Muscle of leg (tissue), 11 donors: ENCODE measurements around the gene BANP. TPM values are rescaled to one million over a fixed set of nuclear protein-coding genes. Genes with fewer than 3 reads are reported as not detected.
A peak's percentile ranks its signal among the peaks of the same experiment; 100 is the strongest.
"Not testable (repeated sequence)": the region's sequence is repeated elsewhere in the genome, so short reads cannot be mapped to it uniquely, and the experiment has no call there.

ENCODE experiments used
- DNase-seq: peaks from one replicate; pipeline ENCODE4 v3.0.0; 2013
- H3K27ac ChIP-seq: one replicate; pipeline ENCODE4 v1.5.1; 2013; ENCODE audit warnings: mild to moderate bottlenecking, low read length, control low read depth
- H3K27me3 ChIP-seq: one replicate; pipeline ENCODE4 v1.6.1; 2013; ENCODE audit warnings: low read length; ENCODE audit not compliant: control insufficient read depth, insufficient read depth
- H3K36me3 ChIP-seq: one replicate; pipeline ENCODE4 v1.6.1; 2013; ENCODE audit warnings: low read length; ENCODE audit not compliant: control insufficient read depth, insufficient read depth
- H3K4me1 ChIP-seq: one replicate; pipeline ENCODE4 v1.6.1; 2013; ENCODE audit warnings: low read length; ENCODE audit not compliant: control insufficient read depth, insufficient read depth
- H3K4me3 ChIP-seq: one replicate; pipeline ENCODE4 v1.5.1; 2013; ENCODE audit warnings: low read length, control low read depth
- H3K9me3 ChIP-seq: replicated peaks from 2 replicates; pipeline ENCODE4 v1.6.1; 2013; ENCODE audit warnings: low read depth, low read length; ENCODE audit not compliant: control insufficient read depth
- WGBS: methylation state at CpG from one replicate; pipeline ENCODE4 v1.1.5; 2013; ENCODE audit warnings: missing lambda C conversion rate; ENCODE audit not compliant: insufficient coverage; 5-methylcytosine and 5-hydroxymethylcytosine counted together
- polyA plus RNA-seq, 8 donors: library from polyadenylated mRNA; unstranded; fragments of 120-200 nt; gene quantifications; one replicate each; pipeline versions ENCODE4 v1.2.1 to v1.2.3, GENCODE V29; 2013; ENCODE audit warnings: inconsistent platforms in 1 of 8, low replicate concordance in 1 of 8; ENCODE audit not compliant: insufficient read length in 8 of 8, insufficient read depth in 1 of 8
- total RNA-seq: library from RNA; stranded (reverse); fragments of 120-200 nt; gene quantifications from one replicate; pipeline ENCODE4 v1.2.4, GENCODE V29; 2013

The BANP gene
- total and polyA plus RNA-seq, 9 donors: 11.2 to 18.9 (median 15.1) TPM

- H3K27ac ChIP-seq, H3K4me3 ChIP-seq, H3K4me1 ChIP-seq, H3K9me3 ChIP-seq, H3K27me3 ChIP-seq, DNase-seq: not testable (repeated sequence)
- WGBS: 67% methylated on average over 1 of the region's 12 CpGs
- H3K36me3 ChIP-seq: peaks cover 22% of the 10 kb centered on the region
Observed at GRCh38 chr16:87979911-87980630, 28.8 kb downstream of the BANP start.

- not testable (repeated sequence) for DNase-seq, H3K27ac ChIP-seq, H3K9me3 ChIP-seq, H3K4me1 ChIP-seq, H3K27me3 ChIP-seq, H3K4me3 ChIP-seq
- whole genome bisulfite sequencing: 100% methylated on average over 1 of the region's 4 CpGs
- peaks cover 21% of the 10 kb centered on the region for H3K36me3 ChIP-seq
Observed at GRCh38 chr16:87981376-87981775, 30.1 kb downstream of the BANP start.

GRCh38 chr16:87982581-87983041 is 31.4 kb downstream of the BANP start:
- no peak overlapping the region for H3K4me3 ChIP-seq
- 92% methylated on average over 2 of the region's 17 CpGs for WGBS
- no peak for DNase-seq
- H3K36me3 ChIP-seq: peaks cover 21% of the 10 kb centered on the region
- no peaks in the 10 kb centered on the region for H3K27me3 ChIP-seq
- H3K9me3 ChIP-seq: no peaks in the 10 kb centered on the region
- H3K27ac ChIP-seq: no peak overlapping the region
- H3K4me1 ChIP-seq: no peaks in the 10 kb centered on the region

- DNase-seq, H3K4me3 ChIP-seq, H3K27me3 ChIP-seq, H3K4me1 ChIP-seq, H3K9me3 ChIP-seq, H3K27ac ChIP-seq: not testable (repeated sequence)
- H3K36me3 ChIP-seq: peaks cover 21% of the 10 kb centered on the region
- 51% methylated on average over 8 of the region's 20 CpGs for WGBS
Observed at GRCh38 chr16:87983072-87983736, 32.0 kb downstream of the BANP start.

GRCh38 chr16:87983737-87984097 is 32.5 kb downstream of the BANP start:
- DNase-seq: peak; percentile 54
- H3K9me3 ChIP-seq: not testable (repeated sequence)

GRCh38 chr16:87984180-87984579 is 32.9 kb downstream of the BANP start:
- not testable (repeated sequence) for H3K27me3 ChIP-seq, H3K4me3 ChIP-seq, DNase-seq, H3K9me3 ChIP-seq, H3K27ac ChIP-seq, H3K4me1 ChIP-seq
- peaks cover 22% of the 10 kb centered on the region for H3K36me3 ChIP-seq
- 64% methylated on average over 10 of the region's 15 CpGs for WGBS

More at GRCh38 chr16:87983737-87984097, 32.5 kb downstream of the BANP start:
- H3K27ac ChIP-seq, H3K4me3 ChIP-seq, H3K27me3 ChIP-seq, H3K4me1 ChIP-seq: not testable (repeated sequence)
- WGBS: no CpG with 5 or more reads among the region's 7 CpGs
- peaks cover 21% of the 10 kb centered on the region for H3K36me3 ChIP-seq

- H3K36me3 ChIP-seq: peaks cover 23% of the 10 kb centered on the region
- no peak overlapping the region for H3K27ac ChIP-seq
Observed at GRCh38 chr16:87984632-87985267, 33.5 kb downstream of the BANP start.

GRCh38 chr16:87985493-87985892 is 34.3 kb downstream of the BANP start:
- DNase-seq, H3K27ac ChIP-seq, H3K4me3 ChIP-seq, H3K9me3 ChIP-seq, H3K27me3 ChIP-seq, H3K4me1 ChIP-seq: not testable (repeated sequence)
- WGBS: no CpG with 5 or more reads among the region's 5 CpGs
- H3K36me3 ChIP-seq: peaks cover 23% of the 10 kb centered on the region

More at GRCh38 chr16:87984632-87985267, 33.5 kb downstream of the BANP start:
- Histone ChIP-seq H3K4me3 (no peak overlapping the region), H3K4me1 (no peaks in the 10 kb centered on the region), H3K27me3 (no peaks in the 10 kb centered on the region), H3K9me3 (no peaks in the 10 kb centered on the region)
- no peak for DNase-seq
- 91% methylated on average over 24 of the region's 28 CpGs for WGBS

- peaks cover 23% of the 10 kb centered on the region for H3K36me3 ChIP-seq
- not testable (repeated sequence) for DNase-seq, H3K27me3 ChIP-seq, H3K4me1 ChIP-seq, H3K4me3 ChIP-seq, H3K9me3 ChIP-seq, H3K27ac ChIP-seq
- WGBS: 0% methylated on average over 1 of the region's 5 CpGs
Observed at GRCh38 chr16:87986361-87986849, 35.2 kb downstream of the BANP start.

- not testable (repeated sequence) for H3K9me3 ChIP-seq, H3K27ac ChIP-seq, H3K4me3 ChIP-seq, H3K27me3 ChIP-seq, H3K4me1 ChIP-seq, DNase-seq
- WGBS: 79% methylated on average over 5 of the region's 9 CpGs
- H3K36me3 ChIP-seq: peaks cover 14% of the 10 kb centered on the region
Observed at GRCh38 chr16:87988596-87988995, 37.4 kb downstream of the BANP start.
